GM20000 (cell line): ENCODE data around the gene C1orf52.

Source experiments
- DNase-seq: peaks from one replicate; pipeline ENCODE4 v3.0.0; 2012; ENCODE audit warnings: low spot score
- CTCF ChIP-seq: IDR thresholded peaks from 2 replicates; pipeline ENCODE4 v1.5.1; 2012; ENCODE audit warnings: mild to moderate bottlenecking, control low read depth; ENCODE audit errors: extremely low read depth, missing control alignments

C1orf52 gene

GRCh38 chr1:85229574-85230097 is 29.8 kb downstream of the C1orf52 start:
- no peak for DNase-seq
- TF ChIP-seq CTCF = no peak

- TF ChIP-seq CTCF = no peak
- DNase-seq = no peak
Observed at GRCh38 chr1:85228972-85229371, 30.5 kb downstream of the C1orf52 start.

GRCh38 chr1:85225624-85226380 is 33.7 kb downstream of the C1orf52 start:
- no peak for DNase-seq
- no peak for TF ChIP-seq CTCF

- TF ChIP-seq CTCF = no peak
- no peak for DNase-seq
Observed at GRCh38 chr1:85224734-85225623, 34.5 kb downstream of the C1orf52 start.

- no peak for TF ChIP-seq CTCF
- DNase-seq = no peak
Observed at GRCh38 chr1:85224295-85224694, 35.2 kb downstream of the C1orf52 start.

- TF ChIP-seq CTCF = no peak
- no peak for DNase-seq
Observed at GRCh38 chr1:85223334-85223733, 36.1 kb downstream of the C1orf52 start.

- DNase-seq = no peak
- no peak for TF ChIP-seq CTCF
Observed at GRCh38 chr1:85220756-85221201, 38.7 kb downstream of the C1orf52 start.
